HUES64 (cell line): ENCODE data around the gene GPR137C.

Experiments used
- H3K27ac ChIP-seq: 2 replicates; pipeline ENCODE4 v1.7.0; 2013; ENCODE audit warnings: low read depth, low read length, inconsistent platforms
- H3K27me3 ChIP-seq: 2 replicates; pipeline ENCODE4 v1.6.1; 2013; ENCODE audit warnings: mild to moderate bottlenecking, low read length; ENCODE audit not compliant: insufficient read depth
- H3K36me3 ChIP-seq: 2 replicates; pipeline ENCODE4 v1.6.1; 2013; ENCODE audit warnings: mild to moderate bottlenecking, low read length; ENCODE audit not compliant: insufficient read depth
- H3K4me1 ChIP-seq: 2 replicates; pipeline ENCODE4 v1.6.1; 2013; ENCODE audit warnings: mild to moderate bottlenecking, low read length, moderate library complexity; ENCODE audit not compliant: insufficient read depth
- H3K4me3 ChIP-seq: 2 replicates; pipeline ENCODE4 v1.5.1; 2013; ENCODE audit warnings: mild to moderate bottlenecking, low read length, moderate library complexity
- H3K9ac ChIP-seq: 2 replicates; pipeline ENCODE4 v1.6.1; 2013; ENCODE audit warnings: mild to moderate bottlenecking, low read depth, low read length
- H3K9me3 ChIP-seq: 2 replicates; pipeline ENCODE4 v1.6.1; 2013; ENCODE audit warnings: low read depth, low read length; ENCODE audit not compliant: insufficient read depth
- WGBS: fragments of 150-250, 120-280 bp; methylation state at CpG from one replicate; pipeline ENCODE4 v1.1.7; 2013; ENCODE audit warnings: missing lambda C conversion rate; 5-methylcytosine and 5-hydroxymethylcytosine counted together

Gene GPR137C

GRCh38 chr14:52663850-52664249 lies 111.2 kb downstream of the GPR137C start:
- peaks cover 28% of the 10 kb centered on the region for H3K36me3 ChIP-seq
- no peak overlapping the region for H3K4me3 ChIP-seq
- no CpG with 5 or more reads among the region's 2 CpGs for WGBS
- H3K27me3 ChIP-seq: no peaks in the 10 kb centered on the region
- H3K4me1 ChIP-seq: peaks cover 11% of the 10 kb centered on the region
- 0 out of 2 replicates have a peak overlapping the region, but pooled peaks have one; percentile 16 for H3K27ac ChIP-seq
- no peaks in the 10 kb centered on the region for H3K9me3 ChIP-seq
- no peak overlapping the region for H3K9ac ChIP-seq

GRCh38 chr14:52678591-52678990 lies 126.0 kb downstream of the GPR137C start:
- Histone ChIP-seq H3K36me3 (peaks cover 53% of the 10 kb centered on the region), H3K27ac (no peak overlapping the region), H3K4me1 (no peaks in the 10 kb centered on the region), H3K27me3 (no peaks in the 10 kb centered on the region), H3K9ac (no peak overlapping the region), H3K9me3 (no peaks in the 10 kb centered on the region), H3K4me3 (no peak overlapping the region)
- WGBS: 85% methylated on average over 2 of the region's 2 CpGs

- Histone ChIP-seq H3K27ac (no peak overlapping the region), H3K4me1 (peaks cover 21% of the 10 kb centered on the region), H3K36me3 (peaks cover 18% of the 10 kb centered on the region), H3K27me3 (no peaks in the 10 kb centered on the region), H3K4me3 (no peak overlapping the region), H3K9me3 (no peaks in the 10 kb centered on the region), H3K9ac (no peak overlapping the region)
- whole genome bisulfite sequencing: 97% methylated on average over 2 of the region's 2 CpGs
Measured at GRCh38 chr14:52683985-52684520, 131.4 kb downstream of the GPR137C start.

DNA sequence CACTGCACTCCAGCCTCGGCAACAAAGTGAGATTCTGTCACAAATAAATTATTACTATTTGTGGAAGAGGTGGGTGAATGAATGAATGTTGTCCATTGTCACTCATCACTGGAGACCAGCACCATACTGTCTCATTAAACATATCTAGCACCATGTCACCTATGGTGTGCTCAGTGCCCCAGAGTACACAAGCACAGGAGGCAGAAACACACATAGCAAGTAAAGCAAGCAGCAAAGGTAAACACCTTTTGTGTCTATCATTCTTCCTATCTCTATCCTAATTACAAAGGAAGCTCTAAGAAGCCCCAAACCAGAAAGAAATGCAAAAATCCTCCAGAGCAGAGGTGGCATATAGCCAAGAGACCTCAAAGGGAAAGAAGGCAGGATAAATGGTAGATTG lies 133.5 kb downstream of the GPR137C start:
- Histone ChIP-seq H3K27me3 (no peaks in the 10 kb centered on the region), H3K9me3 (no peaks in the 10 kb centered on the region), H3K27ac (no peak overlapping the region), H3K36me3 (peaks cover 12% of the 10 kb centered on the region), H3K9ac (no peak overlapping the region), H3K4me1 (peaks cover 22% of the 10 kb centered on the region), H3K4me3 (no peak overlapping the region)
- WGBS: no CpG with 5 or more reads among the region's 1 CpG
